HG02981 (cell line): ENCODE results near the gene PLAU.
"Not testable (repeated sequence)": the region's sequence is repeated elsewhere in the genome, so short reads cannot be mapped to it uniquely, and the experiment has no call there.

Experiments
- ATAC-seq: cut with Tn5 transposase; IDR thresholded peaks from one replicate; pipeline ENCODE4 v1.9.1; 2021; ENCODE audit warnings: mild to moderate bottlenecking, moderate library complexity; ENCODE audit not compliant: unreplicated experiment

The PLAU gene

DNA sequence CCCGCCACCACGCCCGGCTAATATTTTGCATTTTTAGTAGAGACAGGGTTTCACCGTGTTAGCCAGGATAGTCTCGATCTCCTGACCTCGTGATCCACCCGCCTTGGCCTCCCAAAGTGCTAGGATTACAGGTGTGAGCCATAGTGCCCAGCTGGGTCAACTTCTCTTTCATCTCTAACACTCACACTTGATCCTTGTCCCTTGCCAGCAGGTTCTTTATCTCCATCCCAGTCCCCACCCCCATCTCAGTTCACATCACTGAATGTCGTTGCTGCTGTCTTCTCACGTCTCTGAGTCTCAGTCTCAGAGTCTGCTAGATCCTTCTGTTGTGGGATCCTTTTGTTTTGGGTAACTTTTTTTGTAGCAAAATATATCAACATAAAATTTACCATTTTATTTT lies 15.6 kb upstream of the PLAU start:
- not testable (repeated sequence) for ATAC-seq

DNA sequence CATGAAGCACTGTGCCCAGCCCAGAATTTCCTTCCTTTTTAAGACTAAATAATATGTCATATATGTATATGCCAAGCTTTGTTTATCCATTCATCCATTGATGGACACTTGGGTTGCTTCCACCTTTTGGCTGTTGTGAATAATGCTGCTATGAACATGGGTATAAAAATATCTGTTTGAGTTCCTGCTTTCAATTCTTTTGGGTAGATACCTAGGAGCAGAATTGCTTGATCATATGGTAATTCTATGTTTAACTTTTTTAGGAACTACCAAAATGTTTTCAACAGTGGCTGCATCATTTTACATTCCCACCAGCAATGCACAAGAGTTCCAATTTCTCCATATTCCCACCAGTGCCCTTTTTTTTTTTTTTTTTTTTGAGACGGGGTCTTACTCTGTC lies 13.2 kb upstream of the PLAU start:
- no peak for ATAC-seq

DNA sequence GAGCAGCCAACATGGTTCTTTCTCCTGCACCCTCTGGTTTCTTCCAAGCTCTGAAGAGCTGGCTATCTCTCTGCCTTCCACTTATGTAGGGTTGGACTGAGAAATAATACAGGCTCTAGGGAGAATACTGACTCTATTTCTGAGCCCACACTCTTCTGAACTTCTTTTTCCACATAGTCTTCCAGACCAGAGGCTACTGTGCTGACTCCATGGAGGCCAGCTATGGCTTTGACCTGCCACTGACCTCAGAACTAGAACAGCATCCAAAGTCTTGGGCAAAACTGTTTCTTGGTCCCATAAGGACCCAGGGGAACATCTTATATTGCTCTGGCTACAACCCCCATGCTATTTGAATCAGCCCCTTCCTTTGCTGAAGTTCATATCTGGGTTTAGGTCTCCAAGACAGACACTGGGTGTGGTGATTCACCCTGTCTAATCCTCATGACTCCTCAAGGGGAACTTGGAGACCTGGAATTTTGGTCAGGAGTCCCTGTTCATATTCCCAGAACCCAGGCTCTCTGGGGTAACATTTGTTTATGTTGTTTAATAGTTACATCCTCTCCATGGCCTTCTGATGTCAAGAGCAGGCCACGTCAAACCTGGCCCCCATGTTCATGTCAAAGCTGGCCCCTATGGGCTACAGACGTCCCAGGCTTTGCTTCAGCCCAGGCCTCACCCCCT lies 12.1 kb upstream of the PLAU start:
- ATAC-seq, result no peak

DNA sequence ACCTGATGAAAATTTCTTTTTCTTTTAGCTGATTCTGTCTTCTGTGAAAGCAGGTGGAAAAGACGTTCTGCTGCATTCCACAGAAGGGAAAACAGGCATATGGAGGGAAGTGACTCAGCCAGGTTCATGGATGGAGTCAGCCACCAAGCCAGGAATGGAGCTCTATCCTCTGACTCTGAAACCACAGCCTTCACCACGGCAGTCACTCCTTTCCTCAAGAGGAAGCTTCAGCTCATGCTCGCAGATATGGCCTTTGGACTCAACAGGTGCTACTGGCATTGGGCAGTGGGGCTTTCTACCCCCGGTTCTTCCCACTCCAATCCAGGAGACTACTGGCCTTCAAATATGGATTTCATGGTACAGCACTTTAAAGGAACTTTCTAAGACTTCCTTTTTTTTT lies 11.5 kb upstream of the PLAU start:
- ATAC-seq, result no peak

DNA sequence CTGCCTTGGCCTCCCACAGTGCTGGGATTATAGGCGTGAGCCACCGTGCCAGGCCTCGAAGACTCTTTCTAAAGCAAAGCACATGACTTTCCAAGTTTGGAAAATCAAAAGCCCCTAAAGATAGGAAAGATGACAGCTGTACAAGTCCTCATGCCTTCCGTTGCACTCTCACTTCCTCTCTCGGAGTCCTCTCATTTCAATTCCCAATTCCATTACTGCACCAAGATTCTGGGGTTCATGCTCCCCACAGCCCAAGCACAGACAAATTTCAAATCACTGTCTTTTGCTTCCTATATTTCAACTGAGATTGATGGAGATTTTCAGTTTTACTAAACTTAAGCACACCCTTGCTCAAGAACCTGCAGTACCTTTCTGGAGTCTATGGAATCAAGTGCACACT lies 10.9 kb upstream of the PLAU start:
- no peak for ATAC-seq

DNA sequence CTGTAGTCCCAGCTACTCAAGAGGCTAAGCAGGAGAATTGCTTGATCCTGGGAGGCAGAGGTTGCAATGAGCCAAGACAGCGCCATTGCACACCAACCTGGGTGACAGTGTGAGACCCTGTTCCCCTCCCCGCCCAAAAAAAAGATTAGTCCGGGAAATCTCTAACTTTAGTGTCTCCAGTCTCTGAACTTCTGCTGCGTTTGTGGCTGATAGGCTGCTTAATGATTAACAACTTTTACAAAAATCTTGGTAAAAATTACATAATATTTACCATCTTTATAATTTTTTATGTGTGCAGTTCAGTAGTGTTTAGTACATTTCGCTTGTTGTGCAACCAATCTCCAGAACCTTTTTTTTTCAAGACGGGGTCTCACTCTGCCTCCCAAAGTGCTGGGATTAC lies 9.7 kb upstream of the PLAU start:
- no peak for ATAC-seq

DNA sequence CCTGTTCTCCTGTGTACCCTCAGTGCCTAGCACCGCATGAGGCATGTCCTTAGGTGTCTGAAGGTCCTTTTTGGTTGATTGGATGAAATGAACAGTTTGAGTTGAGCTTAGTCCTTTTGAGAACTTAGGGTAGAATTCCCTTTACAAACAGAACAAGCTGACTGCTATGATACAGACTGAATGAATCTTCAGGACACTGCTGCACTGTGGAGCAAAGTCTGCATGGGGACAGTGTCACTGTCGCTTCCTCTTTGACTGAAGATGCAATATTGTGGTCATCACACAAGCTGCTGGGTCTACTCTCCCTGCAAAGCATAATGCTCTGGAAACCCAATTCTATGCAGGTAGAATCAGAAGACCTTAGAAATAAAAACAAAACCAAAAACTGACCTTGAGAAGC lies 8.6 kb upstream of the PLAU start:
- ATAC-seq, result no peak

DNA sequence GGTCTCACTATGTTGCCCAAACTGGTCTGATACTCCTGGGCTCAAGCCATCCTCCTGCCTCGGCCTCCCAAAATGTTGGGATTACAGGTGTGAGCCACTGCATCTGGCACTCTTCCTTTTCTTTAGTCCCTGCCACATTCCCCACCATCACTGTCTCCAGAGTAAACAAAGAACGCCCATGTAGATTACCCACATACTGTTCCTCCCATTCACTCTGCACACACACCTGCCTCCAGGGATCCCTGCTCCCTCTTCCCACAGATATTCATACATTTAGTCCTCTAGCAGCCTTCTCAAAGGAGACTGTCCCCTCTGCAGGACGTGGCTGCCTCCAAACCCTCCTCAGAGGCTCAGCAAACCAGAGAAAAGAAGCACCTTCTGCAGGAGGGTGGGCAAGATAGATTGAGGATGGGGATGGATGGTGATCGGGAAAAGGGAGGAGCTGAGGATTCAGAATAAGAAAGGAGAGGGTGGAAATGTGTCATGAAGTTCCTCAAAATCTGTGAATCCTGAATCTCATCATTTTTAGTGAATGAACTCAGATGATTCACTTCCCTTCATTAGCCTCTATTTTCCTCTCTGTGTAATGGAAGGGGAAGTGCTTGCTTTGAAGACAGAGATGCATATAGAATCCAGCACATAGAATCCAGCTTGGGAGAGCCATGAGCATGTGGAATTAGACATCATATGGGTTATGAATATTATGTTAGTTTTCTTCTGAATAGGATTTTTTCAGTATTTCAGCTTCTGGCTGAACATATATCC lies 5.5 kb upstream of the PLAU start:
- no peak for ATAC-seq

DNA sequence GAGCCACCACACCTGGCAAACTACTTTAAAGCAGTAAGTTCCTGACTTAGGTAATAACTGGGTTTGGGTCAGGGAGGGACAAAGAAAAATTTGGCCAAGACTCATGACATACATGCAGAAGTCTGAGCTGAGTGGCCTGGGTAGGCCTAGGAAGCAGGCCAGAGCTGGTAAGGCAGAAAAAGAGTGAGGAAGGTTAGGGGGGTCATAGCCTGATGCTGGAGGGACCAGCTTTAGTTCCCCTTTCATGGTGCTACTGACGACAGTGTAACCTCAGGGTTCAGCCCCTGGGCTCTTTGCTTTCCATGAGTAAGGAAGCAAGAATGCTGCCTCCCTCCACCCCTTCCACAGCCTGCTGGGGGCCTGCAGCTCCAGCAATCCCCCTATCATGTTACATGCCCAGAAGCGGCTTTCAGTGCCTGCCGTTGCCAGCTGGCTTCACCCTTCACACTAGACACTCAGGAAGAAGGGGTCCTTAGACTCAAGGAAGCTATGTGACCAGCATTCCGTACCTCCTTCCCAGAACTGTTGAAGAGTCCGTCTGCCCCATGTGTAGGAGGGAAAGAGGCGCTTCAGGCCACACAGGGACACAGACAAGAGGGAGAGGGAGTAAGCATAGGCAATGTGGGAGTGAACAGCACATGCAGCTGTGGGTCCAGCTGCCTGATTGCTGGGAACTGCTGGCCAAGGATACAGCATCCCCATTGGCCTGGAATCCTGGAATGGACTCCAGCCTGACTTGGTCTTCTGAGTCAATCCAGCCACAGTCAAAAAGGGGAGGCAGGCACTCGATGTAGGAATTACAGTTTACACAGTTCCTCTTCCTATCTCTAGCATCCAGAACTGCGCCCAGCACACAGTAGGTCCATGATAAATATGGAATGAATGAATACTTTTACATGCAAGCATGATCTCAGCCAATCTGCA lies 4.1 kb upstream of the PLAU start:
- ATAC-seq, result no peak

DNA sequence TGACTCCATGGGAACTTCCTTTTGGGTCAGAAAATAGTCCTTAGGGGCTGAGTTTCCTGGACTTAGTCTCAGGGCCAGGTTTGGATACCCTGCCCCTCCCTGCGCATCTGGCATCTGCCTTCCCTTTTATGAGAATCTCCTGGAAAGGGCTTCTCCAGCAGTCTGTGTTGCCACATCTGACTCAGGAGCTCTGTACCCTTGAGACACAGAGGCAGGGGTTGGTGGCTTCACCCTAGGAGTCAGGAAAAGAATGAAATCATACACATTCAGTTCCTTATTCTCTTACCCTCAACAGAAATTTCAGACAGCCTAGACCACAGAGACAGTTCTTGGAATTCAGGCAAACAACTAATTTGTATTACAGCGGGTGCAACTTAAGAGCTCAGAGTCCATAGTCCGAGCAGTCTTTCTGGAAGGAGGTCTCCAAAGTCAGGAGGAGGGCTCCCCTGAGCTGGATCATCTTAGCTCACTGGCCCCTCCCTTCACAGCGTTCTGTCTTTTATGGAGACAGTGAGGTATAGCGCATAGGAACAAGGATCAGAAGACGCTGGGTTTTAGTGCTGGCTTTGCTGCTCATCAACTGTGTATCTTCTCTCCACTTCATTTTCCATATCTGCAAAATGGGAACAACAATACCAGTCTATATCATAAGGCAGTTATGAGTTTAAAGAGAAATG lies 3.0 kb upstream of the PLAU start:
- no peak for ATAC-seq

DNA sequence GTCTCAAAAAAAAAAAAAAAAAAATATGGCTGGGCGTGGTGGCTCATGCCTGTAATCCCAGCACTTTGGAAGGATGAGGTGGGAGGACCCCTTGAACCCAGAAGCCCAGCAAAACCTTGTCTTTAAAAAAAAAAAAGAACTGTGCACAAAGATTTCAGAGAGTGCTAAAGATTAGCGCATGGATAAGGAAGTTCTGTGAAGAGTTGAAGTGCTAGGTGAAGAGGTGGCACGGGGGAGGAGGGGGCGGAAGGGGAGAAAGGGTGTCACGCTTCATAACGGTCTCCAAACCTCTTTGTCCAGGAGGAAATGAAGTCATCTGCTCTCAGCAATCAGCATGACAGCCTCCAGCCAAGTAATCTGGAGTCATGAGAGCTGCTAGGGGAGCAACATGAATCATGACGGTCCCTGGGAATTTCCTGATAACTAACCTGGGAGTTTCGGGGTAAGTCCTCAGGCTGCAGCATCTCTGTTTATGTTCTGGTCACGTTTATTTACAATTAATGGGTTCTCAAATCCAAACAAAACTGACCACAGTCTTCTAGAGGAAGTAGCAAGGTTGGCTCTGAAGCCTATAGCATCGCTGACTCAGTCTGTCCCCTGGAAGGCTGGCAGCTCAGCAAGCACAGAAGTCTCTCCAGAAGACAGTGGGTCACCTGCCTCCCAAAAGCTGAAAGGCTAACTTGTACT lies 1.9 kb upstream of the PLAU start:
- ATAC-seq, result peak; percentile 51

DNA sequence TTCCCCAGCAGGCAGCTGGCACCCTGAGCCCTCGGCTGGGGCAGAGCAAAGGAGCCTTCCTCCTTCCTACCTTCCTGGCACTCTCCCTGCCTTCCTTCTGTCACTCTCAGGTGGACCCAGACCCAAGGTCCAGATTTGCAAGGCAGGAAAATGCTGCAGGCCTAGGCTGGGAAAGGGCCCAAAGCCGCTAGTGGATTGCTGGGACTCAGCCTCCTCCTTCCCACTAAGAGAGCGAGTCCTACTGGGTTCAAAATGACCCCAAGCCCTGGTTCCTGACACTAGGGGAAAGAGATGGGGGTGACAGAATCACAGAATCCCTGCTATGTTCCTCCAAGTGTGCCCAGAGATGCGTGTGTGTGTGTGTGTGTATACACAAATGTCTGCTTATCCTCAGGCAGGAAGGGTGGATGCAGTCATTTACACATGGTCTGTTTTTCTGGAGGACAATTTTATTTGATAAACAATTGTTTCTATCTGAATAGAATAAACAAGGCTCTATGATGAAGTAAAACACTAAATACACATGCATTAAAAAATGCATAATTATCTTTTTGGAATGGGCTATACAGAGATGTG lies 1.3 kb upstream of the PLAU start:
- no peak for ATAC-seq

DNA sequence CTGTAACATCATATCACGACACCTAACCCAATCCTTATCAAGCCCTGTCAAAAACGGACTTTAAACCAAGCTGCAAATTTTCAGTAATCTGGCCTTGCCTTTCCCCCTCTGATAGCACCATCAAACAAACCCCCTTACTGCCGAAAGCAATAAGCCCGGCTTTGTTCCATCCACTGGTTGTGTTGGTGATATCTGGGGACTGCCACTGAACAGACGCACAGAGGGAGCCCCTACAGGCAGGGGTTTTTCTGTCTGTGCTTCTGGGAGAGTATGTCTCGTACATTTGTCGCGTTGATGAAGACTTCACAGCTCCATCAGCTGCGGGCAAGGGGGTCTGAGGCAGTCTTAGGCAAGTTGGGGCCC lies 550 bp upstream of the PLAU start:
- ATAC-seq, result peak; percentile 25

DNA sequence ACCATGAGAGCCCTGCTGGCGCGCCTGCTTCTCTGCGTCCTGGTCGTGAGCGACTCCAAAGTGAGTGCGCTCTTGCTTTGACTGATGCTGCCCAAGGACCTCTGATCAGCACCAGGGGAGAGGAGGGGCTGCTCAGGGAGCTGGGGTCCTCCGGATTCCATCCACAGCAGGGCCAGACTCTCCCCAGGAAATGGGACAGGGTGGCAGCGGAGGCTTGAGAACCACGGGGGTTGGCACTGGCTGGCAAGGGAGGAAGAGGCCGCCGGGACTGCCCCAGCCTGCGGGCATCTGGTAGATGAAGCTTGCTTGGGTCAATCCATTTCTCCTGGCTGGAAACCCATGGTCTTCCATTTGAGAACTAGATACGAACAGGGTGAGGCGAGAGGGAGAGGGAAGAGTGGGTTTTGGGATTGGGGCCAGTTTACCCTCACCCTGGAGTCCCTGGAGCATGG lies 647 bp downstream of the PLAU start:
- ATAC-seq, result no peak

DNA sequence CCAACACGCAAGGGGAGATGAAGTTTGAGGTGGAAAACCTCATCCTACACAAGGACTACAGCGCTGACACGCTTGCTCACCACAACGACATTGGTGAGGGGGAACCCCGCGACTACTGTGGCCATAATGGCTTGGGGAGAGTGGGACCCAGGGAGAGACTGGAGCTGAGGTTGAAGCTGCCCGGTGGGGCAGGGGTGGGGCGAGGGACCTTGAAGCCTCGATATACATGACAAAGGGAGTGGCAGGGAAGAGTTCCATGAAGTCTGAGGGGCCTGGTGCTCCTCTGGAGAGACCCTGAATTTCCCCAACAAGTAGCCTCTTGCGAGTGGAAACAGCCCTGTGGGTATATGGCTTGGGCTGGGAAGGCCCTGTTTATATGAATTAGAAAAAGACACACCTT lies 3.1 kb downstream of the PLAU start:
- no peak for ATAC-seq

DNA sequence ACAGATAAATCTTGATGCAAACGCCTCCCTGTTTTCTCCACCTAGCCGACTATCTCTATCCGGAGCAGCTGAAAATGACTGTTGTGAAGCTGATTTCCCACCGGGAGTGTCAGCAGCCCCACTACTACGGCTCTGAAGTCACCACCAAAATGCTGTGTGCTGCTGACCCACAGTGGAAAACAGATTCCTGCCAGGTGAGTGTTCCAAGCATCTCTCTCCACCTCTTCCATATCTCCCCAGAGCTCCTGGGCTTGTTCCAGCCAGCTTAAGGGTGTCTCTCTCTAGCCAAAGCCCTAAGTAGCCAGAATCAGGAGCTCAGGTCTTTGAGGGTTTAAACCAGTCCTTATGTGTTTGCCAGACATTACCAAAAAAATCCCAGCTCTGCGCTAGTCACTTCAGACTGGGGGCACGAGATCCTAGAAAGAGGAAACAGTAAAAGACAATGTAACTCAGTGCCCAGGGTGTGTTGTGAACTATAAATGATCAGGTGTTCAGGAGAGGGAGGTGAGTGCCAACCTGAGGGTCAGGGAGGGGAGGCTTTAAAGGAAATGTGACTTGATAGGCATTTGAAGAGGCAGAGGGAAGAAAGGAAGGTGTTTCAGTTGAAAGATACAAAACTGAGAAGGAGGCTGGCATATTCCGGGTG lies 4.4 kb downstream of the PLAU start:
- no peak for ATAC-seq

DNA sequence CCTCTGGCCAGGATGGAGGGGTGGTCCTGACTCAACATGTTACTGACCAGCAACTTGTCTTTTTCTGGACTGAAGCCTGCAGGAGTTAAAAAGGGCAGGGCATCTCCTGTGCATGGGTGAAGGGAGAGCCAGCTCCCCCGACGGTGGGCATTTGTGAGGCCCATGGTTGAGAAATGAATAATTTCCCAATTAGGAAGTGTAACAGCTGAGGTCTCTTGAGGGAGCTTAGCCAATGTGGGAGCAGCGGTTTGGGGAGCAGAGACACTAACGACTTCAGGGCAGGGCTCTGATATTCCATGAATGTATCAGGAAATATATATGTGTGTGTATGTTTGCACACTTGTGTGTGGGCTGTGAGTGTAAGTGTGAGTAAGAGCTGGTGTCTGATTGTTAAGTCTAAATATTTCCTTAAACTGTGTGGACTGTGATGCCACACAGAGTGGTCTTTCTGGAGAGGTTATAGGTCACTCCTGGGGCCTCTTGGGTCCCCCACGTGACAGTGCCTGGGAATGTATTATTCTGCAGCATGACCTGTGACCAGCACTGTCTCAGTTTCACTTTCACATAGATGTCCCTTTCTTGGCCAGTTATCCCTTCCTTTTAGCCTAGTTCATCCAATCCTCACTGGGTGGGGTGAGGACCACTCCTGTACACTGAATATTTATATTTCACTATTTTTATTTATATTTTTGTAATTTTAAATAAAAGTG lies 6.0 kb downstream of the PLAU start:
- no peak for ATAC-seq

DNA sequence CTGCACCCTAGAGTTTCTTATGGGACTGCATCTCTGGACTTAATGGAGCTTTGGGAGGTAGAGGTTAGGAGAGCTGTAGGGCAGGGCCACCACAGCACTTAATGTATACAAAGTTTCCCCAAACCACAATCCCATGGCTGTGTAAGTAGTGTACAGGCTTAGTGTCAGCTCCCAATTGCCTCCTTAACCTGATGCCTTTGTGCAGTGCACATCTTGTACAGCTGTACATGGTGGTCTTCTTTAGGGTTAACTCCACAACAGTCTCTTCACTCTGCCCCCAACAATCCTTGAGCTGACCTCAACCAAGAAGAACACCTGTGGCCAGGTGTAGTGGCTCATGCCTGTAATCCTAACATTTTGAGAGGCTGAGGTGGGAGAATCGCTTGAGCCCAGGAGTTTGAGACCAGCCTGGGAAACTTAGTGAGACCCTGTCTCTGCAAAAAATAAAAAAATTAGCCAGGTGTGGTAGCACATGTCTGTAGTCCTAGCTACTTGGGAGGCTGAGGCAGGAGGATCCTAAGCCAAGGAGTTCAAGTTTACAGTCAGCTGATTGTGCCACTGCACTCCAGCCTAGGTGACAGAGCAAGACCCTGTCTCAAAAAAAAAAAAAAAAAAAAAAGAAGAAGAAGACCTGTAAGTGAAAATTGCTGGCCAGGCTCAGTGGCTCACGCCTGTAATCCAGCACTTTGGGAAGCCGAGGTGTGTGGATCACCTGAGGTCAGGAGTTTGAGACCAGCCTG lies 6.8 kb downstream of the PLAU start:
- ATAC-seq, result no peak
